ENCODE data around the gene SLC49A3. TPM values are rescaled to one million over a fixed set of nuclear protein-coding genes. Genes with fewer than 3 reads are reported as not detected.

SLC49A3 gene
- total and polyA plus RNA-seq, 10 of the 15 experiments (the other 5 are each of a cell fraction or from before 2014, with no cell fraction given) = 0.09 to 0.85 (median 0.18) TPM; not detected in 4

GRCh38 chr4:732486-732885, 43.5 kb upstream of the SLC49A3 start:
- intact Hi-C loops (cut with micrococcal nuclease; ENCODE audit: unreplicated experiment) = no loop called here
- SMC1A ChIA-PET (ENCODE audit: uncharacterized antibody, unreplicated experiment) = no interaction called here

More at GRCh38 chr4:732486-732885, 43.5 kb upstream of the SLC49A3 start:
- Histone ChIP-seq H3K4me3 (no peak overlapping the region), H3K79me2 (ENCODE audit: control insufficient read depth, insufficient read depth, low read length) (no peaks in the 10 kb centered on the region), H2AFZ (ENCODE audit: control insufficient read depth, low read depth, low read length) (no peak overlapping the region), H3K27ac (ENCODE audit: control insufficient read depth, insufficient read depth) (no peak overlapping the region), H3K9ac (ENCODE audit: control insufficient read depth, insufficient read depth, low read length) (no peak overlapping the region), H3K36me3 (ENCODE audit: control insufficient read depth in 2 of 2, insufficient read depth in 2 of 2, low read length in 1 of 2) (peaks cover 19 to 33% of the 10 kb centered on the region in 2 experiments; a peak in 3 of 4 replicates), H3K4me1 (ENCODE audit: control insufficient read depth, insufficient read depth, low read length) (no peaks in the 10 kb centered on the region), H3K4me2 (ENCODE audit: control insufficient read depth, insufficient read depth) (no peak overlapping the region), H4K20me1 (ENCODE audit: control insufficient read depth, insufficient read depth) (no peaks in the 10 kb centered on the region), H3K27me3 (replicated peaks in 1 of 2; ENCODE audit: control insufficient read depth in 2 of 2, insufficient read depth in 2 of 2, low read length in 1 of 2) (no peaks in the 10 kb centered on the region), H3K9me3 (replicated peaks; ENCODE audit: control insufficient read depth, insufficient read depth, low read length) (no peaks in the 10 kb centered on the region; the same call in 2 of the 3 replicates)
- DNase-seq (ENCODE audit: low read depth, low spot score) (no peak), ATAC-seq (no peak), FAIRE-seq (no peak)
- TF ChIP-seq RELA (IDR thresholded peaks at IDR 0.05; ENCODE audit: borderline replicate concordance, partially characterized antibody) (no peak), NFYA (IDR thresholded peaks at IDR 0.05; ENCODE audit: borderline replicate concordance, low read depth, low read length) (no peak), ATF7 (IDR thresholded peaks at IDR 0.05; ENCODE audit: low read depth) (no peak), TCF7 (IDR thresholded peaks at IDR 0.05; ENCODE audit: borderline replicate concordance) (no peak), CBFB (IDR thresholded peaks at IDR 0.05; ENCODE audit: low read depth) (no peak), ZNF274 (IDR thresholded peaks at IDR 0.05; ENCODE audit: insufficient read depth, insufficient read length) (no peak), CBX3 (IDR thresholded peaks at IDR 0.05; ENCODE audit: borderline replicate concordance, low read depth) (no peak), CTCF (IDR thresholded peaks at IDR 0.05 in 2 of 3, conservative IDR thresholded peaks at IDR 0.05 in 1 of 3; ENCODE audit: control insufficient read depth in 2 of 3, extremely low read depth in 1 of 3, insufficient read depth in 1 of 3, low read depth in 3 of 3, low read length in 3 of 3) (no peak), PAX5 (IDR thresholded peaks at IDR 0.05; ENCODE audit: borderline replicate concordance, low read depth, low read length) (no peak), JUNB (IDR thresholded peaks at IDR 0.05) (no peak)
- TF ChIP-seq, protein P1, sequence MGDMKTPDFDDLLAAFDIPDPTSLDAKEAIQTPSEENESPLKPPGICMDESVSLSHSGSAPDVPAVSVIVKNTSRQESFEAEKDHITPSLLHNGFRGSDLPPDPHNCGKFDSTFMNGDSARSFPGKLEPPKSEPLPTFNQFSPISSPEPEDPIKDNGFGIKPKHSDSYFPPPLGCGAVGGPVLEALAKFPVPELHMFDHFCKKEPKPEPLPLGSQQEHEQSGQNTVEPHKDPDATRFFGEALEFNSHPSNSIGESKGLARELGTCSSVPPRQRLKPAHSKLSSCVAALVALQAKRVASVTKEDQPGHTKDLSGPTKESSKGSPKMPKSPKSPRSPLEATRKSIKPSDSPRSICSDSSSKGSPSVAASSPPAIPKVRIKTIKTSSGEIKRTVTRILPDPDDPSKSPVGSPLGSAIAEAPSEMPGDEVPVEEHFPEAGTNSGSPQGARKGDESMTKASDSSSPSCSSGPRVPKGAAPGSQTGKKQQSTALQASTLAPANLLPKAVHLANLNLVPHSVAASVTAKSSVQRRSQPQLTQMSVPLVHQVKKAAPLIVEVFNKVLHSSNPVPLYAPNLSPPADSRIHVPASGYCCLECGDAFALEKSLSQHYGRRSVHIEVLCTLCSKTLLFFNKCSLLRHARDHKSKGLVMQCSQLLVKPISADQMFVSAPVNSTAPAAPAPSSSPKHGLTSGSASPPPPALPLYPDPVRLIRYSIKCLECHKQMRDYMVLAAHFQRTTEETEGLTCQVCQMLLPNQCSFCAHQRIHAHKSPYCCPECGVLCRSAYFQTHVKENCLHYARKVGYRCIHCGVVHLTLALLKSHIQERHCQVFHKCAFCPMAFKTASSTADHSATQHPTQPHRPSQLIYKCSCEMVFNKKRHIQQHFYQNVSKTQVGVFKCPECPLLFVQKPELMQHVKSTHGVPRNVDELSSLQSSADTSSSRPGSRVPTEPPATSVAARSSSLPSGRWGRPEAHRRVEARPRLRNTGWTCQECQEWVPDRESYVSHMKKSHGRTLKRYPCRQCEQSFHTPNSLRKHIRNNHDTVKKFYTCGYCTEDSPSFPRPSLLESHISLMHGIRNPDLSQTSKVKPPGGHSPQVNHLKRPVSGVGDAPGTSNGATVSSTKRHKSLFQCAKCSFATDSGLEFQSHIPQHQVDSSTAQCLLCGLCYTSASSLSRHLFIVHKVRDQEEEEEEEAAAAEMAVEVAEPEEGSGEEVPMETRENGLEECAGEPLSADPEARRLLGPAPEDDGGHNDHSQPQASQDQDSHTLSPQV (IDR thresholded peaks at IDR 0.05) = no peak
- TF ChIP-seq, protein P2, sequence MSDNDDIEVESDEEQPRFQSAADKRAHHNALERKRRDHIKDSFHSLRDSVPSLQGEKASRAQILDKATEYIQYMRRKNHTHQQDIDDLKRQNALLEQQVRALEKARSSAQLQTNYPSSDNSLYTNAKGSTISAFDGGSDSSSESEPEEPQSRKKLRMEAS (IDR thresholded peaks at IDR 0.05; ENCODE audit: low read depth, low read length) = no peak
- TF ChIP-seq, protein P3, sequence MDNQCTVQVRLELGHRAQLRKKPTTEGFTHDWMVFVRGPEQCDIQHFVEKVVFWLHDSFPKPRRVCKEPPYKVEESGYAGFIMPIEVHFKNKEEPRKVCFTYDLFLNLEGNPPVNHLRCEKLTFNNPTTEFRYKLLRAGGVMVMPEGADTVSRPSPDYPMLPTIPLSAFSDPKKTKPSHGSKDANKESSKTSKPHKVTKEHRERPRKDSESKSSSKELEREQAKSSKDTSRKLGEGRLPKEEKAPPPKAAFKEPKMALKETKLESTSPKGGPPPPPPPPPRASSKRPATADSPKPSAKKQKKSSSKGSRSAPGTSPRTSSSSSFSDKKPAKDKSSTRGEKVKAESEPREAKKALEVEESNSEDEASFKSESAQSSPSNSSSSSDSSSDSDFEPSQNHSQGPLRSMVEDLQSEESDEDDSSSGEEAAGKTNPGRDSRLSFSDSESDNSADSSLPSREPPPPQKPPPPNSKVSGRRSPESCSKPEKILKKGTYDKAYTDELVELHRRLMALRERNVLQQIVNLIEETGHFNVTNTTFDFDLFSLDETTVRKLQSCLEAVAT (IDR thresholded peaks at IDR 0.05) = no peak
- TF ChIP-seq, protein P4, sequence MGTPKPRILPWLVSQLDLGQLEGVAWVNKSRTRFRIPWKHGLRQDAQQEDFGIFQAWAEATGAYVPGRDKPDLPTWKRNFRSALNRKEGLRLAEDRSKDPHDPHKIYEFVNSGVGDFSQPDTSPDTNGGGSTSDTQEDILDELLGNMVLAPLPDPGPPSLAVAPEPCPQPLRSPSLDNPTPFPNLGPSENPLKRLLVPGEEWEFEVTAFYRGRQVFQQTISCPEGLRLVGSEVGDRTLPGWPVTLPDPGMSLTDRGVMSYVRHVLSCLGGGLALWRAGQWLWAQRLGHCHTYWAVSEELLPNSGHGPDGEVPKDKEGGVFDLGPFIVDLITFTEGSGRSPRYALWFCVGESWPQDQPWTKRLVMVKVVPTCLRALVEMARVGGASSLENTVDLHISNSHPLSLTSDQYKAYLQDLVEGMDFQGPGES (IDR thresholded peaks at IDR 0.05) = no peak
- 95% methylated on average over 20 of the region's 20 CpGs for WGBS (ENCODE audit: insufficient coverage, insufficient replicate concordance, low lambda C conversion rate, missing lambda C conversion rate)
- in situ Hi-C loops (cut with MboI) = no loop called here
- no TSS peak for BruUV-seq (replicated peaks)
- ChIA-PET POLR2A (no interaction called here), RAD21 (ENCODE audit: unreplicated experiment) (no interaction called here), CTCF (no interaction called here)

Data from GM12878 (cell line).